Type B pancreatic cell (in vitro differentiated cells): ENCODE results near the gene FBXW9. TPM values are rescaled to one million over a fixed set of nuclear protein-coding genes. Genes with fewer than 3 reads are reported as not detected.

Experiments
- DNase-seq: peaks from one replicate; pipeline ENCODE4 v3.0.0; 2021; ENCODE audit warnings: mixed read lengths; ENCODE audit not compliant: unreplicated experiment; ENCODE audit errors: extremely low spot score
- H3K27ac Mint-ChIP-seq: 2 replicates; pipeline ENCODE4 v1.8.0; 2021; ENCODE audit warnings: mild to moderate bottlenecking, mixed read lengths
- H3K27me3 Mint-ChIP-seq: 2 replicates; pipeline ENCODE4 v1.8.0; 2021; ENCODE audit warnings: mixed read lengths
- H3K36me3 Mint-ChIP-seq: 2 replicates; pipeline ENCODE4 v1.8.0; 2021; ENCODE audit warnings: mixed read lengths
- H3K4me1 Mint-ChIP-seq: one replicate; pipeline ENCODE4 v1.8.0; 2021; ENCODE audit warnings: mixed read lengths; ENCODE audit not compliant: unreplicated experiment
- H3K4me3 Mint-ChIP-seq: 2 replicates; pipeline ENCODE4 v1.8.0; 2021; ENCODE audit warnings: mild to moderate bottlenecking, mixed read lengths
- H3K9me3 Mint-ChIP-seq: 2 replicates; pipeline ENCODE4 v1.8.0; 2021; ENCODE audit warnings: mixed read lengths
- CTCF ChIP-seq: fragments of 200-600 bp; sonication (generic); conservative IDR thresholded peaks from 2 replicates; pipeline ENCODE4 v1.5.0; 2021; ENCODE audit warnings: antibody characterized with exemption, mild to moderate bottlenecking
- total RNA-seq: library from RNA; stranded (reverse); gene quantifications from 2 replicates; pipeline ENCODE4 v1.2.1, GENCODE V29; 2021; ENCODE audit warnings: low replicate concordance

Gene FBXW9
- total RNA-seq, 1 donor from 2014 or later = 17.0 TPM

DNA sequence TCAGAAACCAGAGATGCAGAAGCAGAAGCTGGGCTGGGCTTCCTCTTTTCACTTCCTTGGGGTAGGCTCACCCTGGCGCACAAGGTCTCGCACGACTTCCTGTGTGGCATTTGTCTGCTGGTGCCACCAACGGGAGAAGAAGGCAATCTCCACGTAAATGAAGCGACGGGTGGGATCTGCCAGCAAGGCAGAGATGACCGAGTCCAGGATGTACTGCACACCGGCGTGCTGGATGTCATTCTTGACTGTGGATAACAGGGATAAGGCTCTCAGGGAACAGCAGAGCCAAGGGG, 31.2 kb downstream of the FBXW9 start:
- no peaks in the 10 kb centered on the region for H3K27me3 Mint-ChIP-seq
- H3K4me1 Mint-ChIP-seq = peaks cover 13% of the 10 kb centered on the region
- H3K36me3 Mint-ChIP-seq = peaks cover 3% of the 10 kb centered on the region
- TF ChIP-seq CTCF = no peak
- H3K27ac Mint-ChIP-seq = no peak overlapping the region
- H3K9me3 Mint-ChIP-seq = no peaks in the 10 kb centered on the region
- H3K4me3 Mint-ChIP-seq = peak overlapping the region; percentile 51
- DNase-seq = no peak

DNA sequence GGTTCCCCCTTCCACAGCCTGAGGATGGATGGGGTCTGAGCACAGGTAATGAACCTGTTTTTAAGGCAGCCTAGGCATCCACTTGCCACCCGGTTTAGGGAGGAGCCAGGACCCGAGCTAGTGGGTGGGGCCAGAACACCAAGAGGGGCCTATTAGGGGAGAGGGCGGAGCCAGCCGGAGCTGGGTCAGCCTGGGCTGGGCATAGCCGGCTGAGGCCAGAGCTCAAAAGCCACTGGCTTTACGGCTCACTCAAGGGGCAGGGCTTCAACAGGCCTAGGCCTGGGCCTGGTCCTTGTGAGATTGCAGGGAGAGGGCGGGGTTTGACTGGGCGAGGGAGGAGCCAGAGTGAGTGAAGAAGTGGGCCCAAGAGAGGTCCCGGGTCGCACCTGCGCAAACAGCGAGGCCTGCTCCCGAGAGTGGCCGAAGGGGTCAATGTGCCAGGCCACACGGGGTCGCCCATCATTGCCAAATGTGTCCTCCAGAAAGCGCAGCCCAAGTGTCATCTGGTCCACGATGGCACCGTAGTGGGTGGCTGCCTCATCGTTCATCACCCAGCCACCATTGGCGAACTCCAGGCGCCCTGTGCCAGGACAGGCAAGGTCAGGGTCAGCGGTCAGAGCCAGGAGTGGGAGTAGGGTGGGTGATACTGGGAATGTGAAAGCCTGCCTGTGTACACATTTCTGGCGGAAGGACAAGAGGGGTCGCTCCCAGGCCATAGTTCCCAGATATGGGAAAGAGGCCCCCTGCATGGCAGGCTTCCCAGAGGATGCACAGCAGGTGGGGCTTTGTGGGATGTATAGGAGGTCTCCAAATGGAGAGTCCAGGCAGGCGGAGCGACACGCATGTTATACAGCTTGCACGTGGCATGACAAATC, 31.8 kb downstream of the FBXW9 start:
- Mint-ChIP-seq H3K4me3 (peak overlapping the region; percentile 51), H3K27me3 (no peaks in the 10 kb centered on the region), H3K9me3 (no peaks in the 10 kb centered on the region), H3K36me3 (peaks cover 6% of the 10 kb centered on the region), H3K4me1 (peaks cover 13% of the 10 kb centered on the region), H3K27ac (no peak overlapping the region)
- no peak for TF ChIP-seq CTCF
- DNase-seq = no peak

GRCh38 chr19:12660980-12661379, 35.5 kb downstream of the FBXW9 start:
- Mint-ChIP-seq H3K36me3 (peaks cover 6% of the 10 kb centered on the region), H3K27ac (no peak overlapping the region), H3K4me1 (peaks cover 4% of the 10 kb centered on the region), H3K9me3 (no peaks in the 10 kb centered on the region), H3K27me3 (no peaks in the 10 kb centered on the region), H3K4me3 (no peak overlapping the region)
- no peak for TF ChIP-seq CTCF
- DNase-seq = no peak

- Mint-ChIP-seq H3K27ac (no peak overlapping the region), H3K27me3 (no peaks in the 10 kb centered on the region), H3K36me3 (peaks cover 16% of the 10 kb centered on the region), H3K9me3 (no peaks in the 10 kb centered on the region), H3K4me1 (no peaks in the 10 kb centered on the region), H3K4me3 (no peak overlapping the region)
- TF ChIP-seq CTCF = no peak
- DNase-seq = no peak
Measured at GRCh38 chr19:12657966-12658365, 38.5 kb downstream of the FBXW9 start.

- Mint-ChIP-seq H3K36me3 (peaks cover 16% of the 10 kb centered on the region), H3K4me3 (no peak overlapping the region), H3K4me1 (no peaks in the 10 kb centered on the region), H3K9me3 (no peaks in the 10 kb centered on the region), H3K27ac (no peak overlapping the region), H3K27me3 (no peaks in the 10 kb centered on the region)
- no peak for TF ChIP-seq CTCF
- DNase-seq = no peak
Measured at GRCh38 chr19:12656899-12657571, 39.4 kb downstream of the FBXW9 start.
